K562 (cell line): ENCODE results near the gene MYCBP. TPM values are rescaled to one million over a fixed set of nuclear protein-coding genes. Genes with fewer than 3 reads are reported as not detected.

Source experiments
- CBFA2T3 ChIP-seq: fragments of 450-650 bp; IDR thresholded peaks from 2 replicates; pipeline ENCODE4 v1.6.1; 2017
- E2F1 ChIP-seq: sonication (generic); formaldehyde crosslinking; IDR thresholded peaks from 2 replicates; pipeline ENCODE4 v1.8.1; 2023; ENCODE audit warnings: mild to moderate bottlenecking, missing genetic modification reagents, moderate library complexity
- ERF ChIP-seq: fragments of 450-650 bp; formaldehyde crosslinking; IDR thresholded peaks from 2 replicates; pipeline ENCODE4 v1.4.0; 2020; ENCODE audit warnings: mild to moderate bottlenecking, mixed read lengths
- GATA2 ChIP-seq: sonication (generic); formaldehyde crosslinking; IDR thresholded peaks from 2 replicates; pipeline ENCODE4 v1.4.0; 2020; ENCODE audit warnings: mild to moderate bottlenecking, missing genetic modification reagents
- HCFC1 ChIP-seq: IDR thresholded peaks from 2 replicates; pipeline ENCODE4 v1.6.1; 2012; ENCODE audit warnings: low read depth, low read length, improper control_type of control experiment
- HES1 ChIP-seq: fragments of 450-650 bp; IDR thresholded peaks from 2 replicates; pipeline ENCODE4 v1.6.1; 2016; ENCODE audit warnings: low read depth, mild to moderate bottlenecking, moderate library complexity
- HOXB6 ChIP-seq: fragments of 250-450 bp; sonication (Bioruptor Pico); IDR thresholded peaks from 2 replicates; pipeline ENCODE4 v1.5.1; 2022; ENCODE audit warnings: mild to moderate bottlenecking, borderline replicate concordance
- KAT2B ChIP-seq: IDR thresholded peaks from one replicate; pipeline ENCODE4 v1.6.1; 2012; ENCODE audit warnings: low read depth, mild to moderate bottlenecking, control low read depth, inconsistent platforms, low read length, moderate library complexity
- KDM5B ChIP-seq: fragments of 200-600 bp; sonication (generic); IDR thresholded peaks from 2 replicates; pipeline ENCODE4 v1.6.1; 2012; ENCODE audit warnings: low read depth, mild to moderate bottlenecking, moderate library complexity, low read length, control low read depth, inconsistent platforms; ENCODE audit not compliant: insufficient replicate concordance
- MAFG ChIP-seq: fragments of 450-650 bp; conservative IDR thresholded peaks from 2 replicates; pipeline ENCODE4 v1.6.1; 2016; ENCODE audit warnings: missing genetic modification characterization, missing compliant biosample characterization
- MBD2 ChIP-seq: sonication (generic); IDR thresholded peaks from 2 replicates; pipeline ENCODE4 v1.6.1; 2016; ENCODE audit warnings: low read depth, borderline replicate concordance
- MEF2A ChIP-seq: IDR thresholded peaks from 2 replicates; pipeline ENCODE4 v1.6.1; 2011; ENCODE audit warnings: low read depth, mild to moderate bottlenecking, low read length, moderate library complexity; ENCODE audit not compliant: control insufficient read depth
- PTRF ChIP-seq: fragments of 450-650 bp; IDR thresholded peaks from 2 replicates; pipeline ENCODE4 v1.6.1; 2016; ENCODE audit warnings: mild to moderate bottlenecking, missing genetic modification characterization, missing compliant biosample characterization
- SMAD1 ChIP-seq: fragments of 150-350 bp; IDR thresholded peaks from 2 replicates; pipeline ENCODE4 v1.6.1; 2014; ENCODE audit warnings: low read length, low read depth; ENCODE audit not compliant: partially characterized antibody
- STAT5B ChIP-seq: fragments of 250-450 bp; sonication (Bioruptor Pico); IDR thresholded peaks from 2 replicates; pipeline ENCODE4 v1.8.0; 2021; ENCODE audit warnings: mild to moderate bottlenecking, inconsistent platforms
- TAF1 ChIP-seq: IDR thresholded peaks from 2 replicates; pipeline ENCODE4 v1.6.1; 2011; ENCODE audit warnings: mild to moderate bottlenecking, low read length, moderate library complexity; ENCODE audit not compliant: insufficient read depth, control insufficient read depth, severe bottlenecking; ENCODE audit errors: extremely low read depth
- TAF7 ChIP-seq: fragments of 450-650 bp; IDR thresholded peaks from 2 replicates; pipeline ENCODE4 v1.6.1; 2016; ENCODE audit warnings: missing genetic modification characterization, missing compliant biosample characterization
- ZNF511 ChIP-seq: sonication (generic); formaldehyde crosslinking; IDR thresholded peaks from 2 replicates; pipeline ENCODE4 v1.8.0; 2022; ENCODE audit warnings: mild to moderate bottlenecking, missing genetic modification reagents
- ZNF77 ChIP-seq: fragments of 250-450 bp; sonication (Bioruptor Pico); IDR thresholded peaks from 2 replicates; pipeline ENCODE4 v1.5.0; 2020
- polyA plus RNA-seq, 8 experiments: library from polyadenylated mRNA; depleted of rRNA in 4 of 8; stranded (reverse) in 5 of 8; unstranded in 3 of 8; fragments of >200 nt; fragmentation: Nextera tagmentation in 2 of 8; fragmentation: Illumina TruSeq in 1 of 8; extraction: Ambion mirVana in 2 of 8; extraction: Trizol in 1 of 8; gene quantifications; 2 replicates each; pipeline versions ENCODE4 v1.2.1 to v1.2.3, GENCODE V29; 2011 to 2014; ENCODE audit warnings: inconsistent platforms in 1 of 8, missing spikeins in 1 of 8
- total RNA-seq, 7 experiments: library from RNA; depleted of rRNA in 6 of 7; stranded (reverse); fragments of >200 nt in 6 of 7; fragmentation: Illumina TruSeq in 2 of 7; extraction: Trizol in 2 of 7; gene quantifications; 2 replicates each; pipeline versions ENCODE4 v1.2.1 to v1.2.3, GENCODE V29; 2011 to 2021; ENCODE audit warnings: low replicate concordance in 1 of 7
- TF ChIP-seq, protein P1 (sequence below), 2 experiments: IDR thresholded peaks; 2 replicates each; pipeline ENCODE4 v1.6.1; 2011; ENCODE audit warnings: borderline replicate concordance in 1 of 2, control low read depth in 1 of 2, low read depth in 1 of 2, low read length in 1 of 2, mild to moderate bottlenecking in 1 of 2, mixed read lengths in 1 of 2, moderate library complexity in 1 of 2; ENCODE audit not compliant: insufficient read depth in 1 of 2, insufficient read length in 1 of 2, poor library complexity in 1 of 2, severe bottlenecking in 1 of 2; ENCODE audit errors: extremely low read depth in 1 of 2
- TF ChIP-seq, protein P2 (sequence below): sonication (generic); formaldehyde crosslinking; IDR thresholded peaks from 2 replicates; pipeline ENCODE4 v1.8.0; 2022; ENCODE audit warnings: missing genetic modification reagents, mild to moderate bottlenecking, moderate library complexity, borderline replicate concordance
- TF ChIP-seq, protein P3 (sequence below): fragments of 450-650 bp; formaldehyde crosslinking; IDR thresholded peaks from 2 replicates; pipeline ENCODE4 v1.4.0; 2022; ENCODE audit warnings: mild to moderate bottlenecking, moderate library complexity

The MYCBP gene
- total and polyA plus RNA-seq, 9 of the 15 experiments (the other 6 are each of a cell fraction or from before 2014, with no cell fraction given), result 32.3 to 253 (median 72.9) TPM

- TF ChIP-seq, protein P1, sequence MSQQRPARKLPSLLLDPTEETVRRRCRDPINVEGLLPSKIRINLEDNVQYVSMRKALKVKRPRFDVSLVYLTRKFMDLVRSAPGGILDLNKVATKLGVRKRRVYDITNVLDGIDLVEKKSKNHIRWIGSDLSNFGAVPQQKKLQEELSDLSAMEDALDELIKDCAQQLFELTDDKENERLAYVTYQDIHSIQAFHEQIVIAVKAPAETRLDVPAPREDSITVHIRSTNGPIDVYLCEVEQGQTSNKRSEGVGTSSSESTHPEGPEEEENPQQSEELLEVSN (IDR thresholded peaks at IDR 0.05; ENCODE audit: borderline replicate concordance in 1 of 2, extremely low read depth in 1 of 2, insufficient read depth in 1 of 2, insufficient read length in 1 of 2, low read depth in 1 of 2, low read length in 1 of 2, poor library complexity in 1 of 2, severe bottlenecking in 1 of 2), result peak in 1 of 2 experiments; percentile 42
- TF ChIP-seq E2F1 (no peak; the same call in 1 of the 2 replicates), MEF2A (no peak), TAF1 (peak; percentile 55), MAFG (no peak), HES1 (no peak), ZNF77 (CRISPR knock-in tag) (no peak), MBD2 (no peak), HOXB6 (CRISPR knock-in tag) (no peak), GATA2 (CRISPR knock-in tag) (no peak), ZNF511 (CRISPR knock-in tag) (peak; percentile 78), SMAD1 (no peak), ERF (CRISPR knock-in tag) (no peak), STAT5B (CRISPR knock-in tag) (no peak), PTRF (tag) (no peak), HCFC1 (peak; percentile 70), TAF7 (tag) (no peak), CBFA2T3 (no peak), KAT2B (no peak), KDM5B (peak; percentile 56)
- TF ChIP-seq, protein P2, sequence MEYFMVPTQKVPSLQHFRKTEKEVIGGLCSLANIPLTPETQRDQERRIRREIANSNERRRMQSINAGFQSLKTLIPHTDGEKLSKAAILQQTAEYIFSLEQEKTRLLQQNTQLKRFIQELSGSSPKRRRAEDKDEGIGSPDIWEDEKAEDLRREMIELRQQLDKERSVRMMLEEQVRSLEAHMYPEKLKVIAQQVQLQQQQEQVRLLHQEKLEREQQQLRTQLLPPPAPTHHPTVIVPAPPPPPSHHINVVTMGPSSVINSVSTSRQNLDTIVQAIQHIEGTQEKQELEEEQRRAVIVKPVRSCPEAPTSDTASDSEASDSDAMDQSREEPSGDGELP (CRISPR knock-in tag), result peak; percentile 76
- TF ChIP-seq, protein P3, sequence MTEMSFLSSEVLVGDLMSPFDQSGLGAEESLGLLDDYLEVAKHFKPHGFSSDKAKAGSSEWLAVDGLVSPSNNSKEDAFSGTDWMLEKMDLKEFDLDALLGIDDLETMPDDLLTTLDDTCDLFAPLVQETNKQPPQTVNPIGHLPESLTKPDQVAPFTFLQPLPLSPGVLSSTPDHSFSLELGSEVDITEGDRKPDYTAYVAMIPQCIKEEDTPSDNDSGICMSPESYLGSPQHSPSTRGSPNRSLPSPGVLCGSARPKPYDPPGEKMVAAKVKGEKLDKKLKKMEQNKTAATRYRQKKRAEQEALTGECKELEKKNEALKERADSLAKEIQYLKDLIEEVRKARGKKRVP (CRISPR knock-in tag), result no peak
Observed at GRCh38 chr1:38873027-38873969, at the start of gene MYCBP (continued).
